ENCODE data around the gene HTR5A.

DNA sequence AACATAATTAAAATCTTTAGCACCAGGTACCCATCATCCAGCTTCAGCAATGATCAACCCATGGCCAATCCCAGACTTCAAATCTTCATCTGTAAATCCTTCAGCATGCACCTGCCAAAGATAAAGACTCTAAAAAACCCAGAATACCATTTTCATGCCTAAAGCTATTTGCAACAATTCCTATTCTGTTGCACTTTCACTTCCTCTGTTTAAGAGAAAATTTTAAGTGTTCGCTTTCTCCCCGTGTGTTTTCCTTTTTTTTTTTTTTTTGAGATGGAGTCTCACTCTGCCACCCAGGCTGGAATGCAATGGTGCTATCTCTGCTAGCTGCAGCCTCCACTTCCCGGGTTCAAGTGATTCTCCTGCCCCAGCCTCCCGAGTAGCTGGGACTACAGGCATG is 31.8 kb upstream of the HTR5A start:
- TF ChIP-seq CTCF (IDR thresholded peaks at IDR 0.05) = no peak
- no peak for TF ChIP-seq POLR2A (IDR thresholded peaks at IDR 0.05)
